ENCODE data around the gene RCC1. TPM values are rescaled to one million over a fixed set of nuclear protein-coding genes. Genes with fewer than 3 reads are reported as not detected.
A peak's percentile ranks its signal among the peaks of the same experiment; 100 is the strongest.

The RCC1 gene
- total RNA-seq, 4 donors from 2014 or later = 18.2 to 66.8 (median 25.8) TPM

DNA sequence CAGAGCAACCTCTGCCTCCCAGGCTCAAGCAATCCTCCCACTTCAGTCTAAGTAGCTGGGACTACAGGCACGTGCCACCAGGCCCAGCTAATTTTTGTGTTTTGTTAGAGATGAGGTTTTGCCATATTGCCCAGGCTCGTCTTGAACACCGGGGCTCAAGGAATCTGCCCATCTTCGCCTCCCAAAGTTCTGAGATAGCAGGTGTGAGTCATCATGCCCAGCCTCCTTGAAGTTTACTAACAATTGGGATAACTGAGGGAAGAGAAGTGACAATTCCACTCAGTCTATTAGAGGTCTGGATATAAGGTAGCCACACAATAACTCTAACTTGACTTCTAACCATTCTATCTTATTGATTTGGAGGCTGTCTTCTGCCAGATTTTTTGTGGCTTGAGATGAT lies 6.3 kb upstream of the RCC1 start:
- H3K27me3 ChIP-seq = no peaks in the 10 kb centered on the region
- no peak overlapping the region for H3K27ac ChIP-seq
- H3K4me3 ChIP-seq = no peak overlapping the region
- H3K36me3 ChIP-seq = peaks cover 0 to 26% (median 0%) of the 10 kb centered on the region in 3 donors
- TF ChIP-seq, protein P1, sequence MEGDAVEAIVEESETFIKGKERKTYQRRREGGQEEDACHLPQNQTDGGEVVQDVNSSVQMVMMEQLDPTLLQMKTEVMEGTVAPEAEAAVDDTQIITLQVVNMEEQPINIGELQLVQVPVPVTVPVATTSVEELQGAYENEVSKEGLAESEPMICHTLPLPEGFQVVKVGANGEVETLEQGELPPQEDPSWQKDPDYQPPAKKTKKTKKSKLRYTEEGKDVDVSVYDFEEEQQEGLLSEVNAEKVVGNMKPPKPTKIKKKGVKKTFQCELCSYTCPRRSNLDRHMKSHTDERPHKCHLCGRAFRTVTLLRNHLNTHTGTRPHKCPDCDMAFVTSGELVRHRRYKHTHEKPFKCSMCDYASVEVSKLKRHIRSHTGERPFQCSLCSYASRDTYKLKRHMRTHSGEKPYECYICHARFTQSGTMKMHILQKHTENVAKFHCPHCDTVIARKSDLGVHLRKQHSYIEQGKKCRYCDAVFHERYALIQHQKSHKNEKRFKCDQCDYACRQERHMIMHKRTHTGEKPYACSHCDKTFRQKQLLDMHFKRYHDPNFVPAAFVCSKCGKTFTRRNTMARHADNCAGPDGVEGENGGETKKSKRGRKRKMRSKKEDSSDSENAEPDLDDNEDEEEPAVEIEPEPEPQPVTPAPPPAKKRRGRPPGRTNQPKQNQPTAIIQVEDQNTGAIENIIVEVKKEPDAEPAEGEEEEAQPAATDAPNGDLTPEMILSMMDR (IDR thresholded peaks at IDR 0.05) = no peak
- TF ChIP-seq POLR2A (IDR thresholded peaks at IDR 0.05) = no peak
- no peak for DNase-seq
- no peaks in the 10 kb centered on the region for H3K9me3 ChIP-seq
- peaks cover 0 to 12% (median 0%) of the 10 kb centered on the region in 4 donors for H3K4me1 ChIP-seq

DNA sequence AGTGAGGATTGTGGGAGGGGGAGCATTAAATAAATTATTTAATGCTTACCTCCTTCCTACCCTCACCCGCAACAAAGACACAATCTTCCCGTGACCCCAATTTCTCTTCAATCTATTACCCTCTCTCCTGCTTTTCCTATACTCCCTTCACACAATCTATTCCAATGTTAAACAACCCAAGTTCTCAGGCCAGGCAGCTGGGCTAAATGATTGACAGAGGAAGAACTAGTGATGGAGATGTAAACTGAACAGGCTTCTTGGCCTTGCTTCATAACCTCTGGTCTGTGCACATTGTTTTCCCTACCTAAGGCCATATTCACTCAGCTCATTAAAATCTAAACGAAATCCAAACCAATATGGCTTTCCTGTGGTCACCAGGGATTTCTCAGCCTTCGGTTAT lies 3.9 kb upstream of the RCC1 start:
- Histone ChIP-seq H3K4me1 (peaks cover 0 to 12% (median 0%) of the 10 kb centered on the region in 4 donors), H3K27me3 (no peaks in the 10 kb centered on the region), H3K4me3 (no peak overlapping the region), H3K27ac (peak overlapping the region in 2 of 4 donors; percentile 71 to 77), H3K9me3 (no peaks in the 10 kb centered on the region), H3K36me3 (peaks cover 0 to 10% (median 0%) of the 10 kb centered on the region in 3 donors)
- TF ChIP-seq, protein P1 (IDR thresholded peaks at IDR 0.05) = no peak
- no peak for DNase-seq

DNA sequence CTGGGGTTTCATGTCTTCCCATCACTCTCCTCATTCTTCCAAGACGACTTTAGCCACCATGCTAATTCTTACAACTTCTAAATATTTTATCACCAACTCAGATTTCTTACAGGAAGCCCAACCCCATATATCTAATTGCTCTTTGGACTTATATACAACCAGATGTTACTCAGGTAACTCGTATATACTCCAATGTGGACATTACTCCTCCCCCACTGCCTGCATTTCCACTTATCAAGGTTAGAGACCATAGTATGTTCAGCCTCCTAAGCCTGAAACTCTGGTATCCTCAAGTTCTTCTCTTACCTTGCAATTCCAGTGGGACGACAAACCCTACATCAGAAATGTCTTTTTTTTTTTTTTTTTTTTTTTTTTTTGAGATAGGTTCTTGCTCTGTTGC lies 2.7 kb upstream of the RCC1 start:
- H3K27me3 ChIP-seq = no peaks in the 10 kb centered on the region
- H3K4me3 ChIP-seq = no peak overlapping the region
- DNase-seq = peak in 1 of 3 donors; percentile 58
- no peaks in the 10 kb centered on the region for H3K9me3 ChIP-seq
- H3K27ac ChIP-seq = peak overlapping the region in 2 of 4 donors; percentile 34 to 77
- peaks cover 0 to 24% (median 6%) of the 10 kb centered on the region in 4 donors for H3K4me1 ChIP-seq
- H3K36me3 ChIP-seq = peaks cover 0 to 2% (median 0%) of the 10 kb centered on the region in 3 donors
- TF ChIP-seq, protein P1 (IDR thresholded peaks at IDR 0.05) = no peak
- no peak for TF ChIP-seq POLR2A (IDR thresholded peaks at IDR 0.05)

DNA sequence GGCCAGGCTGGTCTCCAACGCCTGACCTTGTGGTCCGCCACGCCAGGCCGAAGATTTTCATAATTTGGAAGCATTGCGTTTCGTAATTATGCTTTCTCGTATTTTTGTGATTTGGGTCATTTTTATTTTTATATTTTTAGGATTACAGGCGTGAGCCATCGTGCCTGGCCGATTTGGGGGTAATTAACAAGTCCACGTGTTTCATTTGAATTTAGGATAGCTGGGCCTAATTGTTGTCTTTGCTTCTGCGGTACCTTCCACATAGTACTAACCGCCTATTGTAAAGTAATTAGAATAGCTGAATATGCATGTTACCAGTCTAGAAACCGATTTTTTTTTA lies 1.0 kb downstream of the RCC1 start:
- H3K4me3 ChIP-seq = peak overlapping the region; percentile 41 to 84 (median 71)
- no peak for DNase-seq
- H3K27ac ChIP-seq = peak overlapping the region; percentile 73 to 91 (median 88)
- TF ChIP-seq, protein P1 (IDR thresholded peaks at IDR 0.05) = no peak
- no peaks in the 10 kb centered on the region for H3K27me3 ChIP-seq
- peaks cover 0 to 32% (median 0%) of the 10 kb centered on the region in 3 donors for H3K36me3 ChIP-seq
- peaks cover 0 to 51% (median 16%) of the 10 kb centered on the region in 4 donors for H3K4me1 ChIP-seq
- H3K9me3 ChIP-seq = no peaks in the 10 kb centered on the region

DNA sequence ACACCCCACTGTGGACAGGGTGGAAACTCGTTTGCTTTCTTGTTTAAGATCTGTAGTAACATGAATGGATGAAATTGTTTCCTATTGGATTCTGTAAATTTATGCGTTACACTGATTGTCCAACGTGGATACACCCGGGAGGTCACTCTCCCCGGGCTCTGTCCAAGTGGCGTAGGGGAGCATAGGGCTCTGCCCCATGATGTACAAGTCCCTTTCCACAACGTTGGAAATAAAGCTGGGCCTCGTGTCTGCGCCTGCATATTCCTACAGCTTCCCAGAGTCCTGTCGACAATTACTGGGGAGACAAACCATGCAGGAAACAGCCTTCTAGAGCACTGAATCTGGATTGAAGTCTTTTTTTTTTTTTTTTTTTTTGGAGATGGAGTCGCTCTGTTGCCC lies 1.4 kb downstream of the RCC1 start:
- H3K36me3 ChIP-seq = peaks cover 0 to 36% (median 0%) of the 10 kb centered on the region in 3 donors
- no peaks in the 10 kb centered on the region for H3K27me3 ChIP-seq
- no peak for DNase-seq
- H3K27ac ChIP-seq = peak overlapping the region; percentile 73 to 91 (median 88)
- no peaks in the 10 kb centered on the region for H3K9me3 ChIP-seq
- TF ChIP-seq POLR2A (IDR thresholded peaks at IDR 0.05) = no peak
- TF ChIP-seq, protein P1 (IDR thresholded peaks at IDR 0.05) = no peak
- peak overlapping the region; percentile 41 to 84 (median 71) for H3K4me3 ChIP-seq
- H3K4me1 ChIP-seq = peaks cover 0 to 54% (median 16%) of the 10 kb centered on the region in 4 donors
